Right lobe of liver (tissue), 4 donors: ENCODE results near the gene FOXR1.

Experiments used
- POLR2A ChIP-seq: fragments of 450-650 bp; IDR thresholded peaks from one replicate; pipeline ENCODE4 v1.6.1; 2017; ENCODE audit warnings: antibody characterized with exemption, mild to moderate bottlenecking
- TF ChIP-seq, protein P1 (sequence below), 4 donors: fragments of 200-600 bp in 3 of 4; fragments of 450-650 bp in 1 of 4; IDR thresholded peaks; one replicate each; pipeline versions ENCODE4 v1.5.1 to v1.8.0; 2016 to 2022; ENCODE audit warnings: antibody characterized with exemption in 4 of 4, mild to moderate bottlenecking in 2 of 4
- donor health status: DM: no; HTN: no; CAD: no.
- donor health status: DM: no; HTN: no; CAD: no.
- donor health status: DM: no; HTN: yes; CAD: no.

DNA sequence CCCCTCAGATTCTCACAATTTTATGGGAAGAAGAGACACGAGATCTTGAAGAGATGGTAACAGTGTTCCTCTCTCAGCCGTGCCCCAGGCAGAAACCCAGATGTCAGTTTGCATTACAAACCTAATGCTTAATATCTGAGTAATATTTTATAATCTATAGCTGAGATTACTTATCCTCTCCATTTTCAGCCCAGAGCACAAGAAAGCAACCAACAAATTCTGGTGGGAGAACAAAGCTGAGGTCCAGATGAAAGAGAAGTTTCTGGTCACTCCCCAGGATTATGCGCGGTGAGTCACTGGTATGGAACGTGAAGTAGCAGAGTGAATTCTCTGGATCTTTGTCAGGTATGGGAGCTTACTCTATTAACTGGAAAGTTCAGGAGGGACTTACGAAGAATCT is 27.3 kb downstream of the FOXR1 start:
- TF ChIP-seq, protein P1, sequence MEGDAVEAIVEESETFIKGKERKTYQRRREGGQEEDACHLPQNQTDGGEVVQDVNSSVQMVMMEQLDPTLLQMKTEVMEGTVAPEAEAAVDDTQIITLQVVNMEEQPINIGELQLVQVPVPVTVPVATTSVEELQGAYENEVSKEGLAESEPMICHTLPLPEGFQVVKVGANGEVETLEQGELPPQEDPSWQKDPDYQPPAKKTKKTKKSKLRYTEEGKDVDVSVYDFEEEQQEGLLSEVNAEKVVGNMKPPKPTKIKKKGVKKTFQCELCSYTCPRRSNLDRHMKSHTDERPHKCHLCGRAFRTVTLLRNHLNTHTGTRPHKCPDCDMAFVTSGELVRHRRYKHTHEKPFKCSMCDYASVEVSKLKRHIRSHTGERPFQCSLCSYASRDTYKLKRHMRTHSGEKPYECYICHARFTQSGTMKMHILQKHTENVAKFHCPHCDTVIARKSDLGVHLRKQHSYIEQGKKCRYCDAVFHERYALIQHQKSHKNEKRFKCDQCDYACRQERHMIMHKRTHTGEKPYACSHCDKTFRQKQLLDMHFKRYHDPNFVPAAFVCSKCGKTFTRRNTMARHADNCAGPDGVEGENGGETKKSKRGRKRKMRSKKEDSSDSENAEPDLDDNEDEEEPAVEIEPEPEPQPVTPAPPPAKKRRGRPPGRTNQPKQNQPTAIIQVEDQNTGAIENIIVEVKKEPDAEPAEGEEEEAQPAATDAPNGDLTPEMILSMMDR (IDR thresholded peaks at IDR 0.05): no peak
- TF ChIP-seq POLR2A: no peak
